GM23338 (cell line): ENCODE data around the gene PAPOLB. TPM values are rescaled to one million over a fixed set of nuclear protein-coding genes. Genes with fewer than 3 reads are reported as not detected.

Experiments
- ATAC-seq: fragments of 200-7000 bp; cut with Tn5 transposase; 3 replicates; pipeline ENCODE4 v1.9.1; 2020
- DNase-seq: peaks from one replicate; pipeline ENCODE4 v3.0.0-alpha.2; 2015; ENCODE audit warnings: low spot score
- H2AFZ ChIP-seq: fragments of 200-600 bp; sonication (generic); 2 replicates; pipeline ENCODE4 v1.8.0; 2016; ENCODE audit warnings: antibody characterized with exemption, mild to moderate bottlenecking, moderate library complexity
- H3F3A ChIP-seq: fragments of 200-600 bp; sonication (generic); replicated peaks from 2 replicates; pipeline ENCODE4 v1.8.0; 2017; ENCODE audit warnings: antibody characterized with exemption, mixed run types, low read depth
- H3K27ac ChIP-seq: fragments of 200-600 bp; sonication (generic); 2 replicates; pipeline ENCODE4 v1.6.1; 2016; ENCODE audit warnings: low read depth
- H3K27me3 ChIP-seq: fragments of 200-600 bp; sonication (generic); 2 replicates; pipeline ENCODE4 v1.8.0; 2016; ENCODE audit warnings: mild to moderate bottlenecking, mixed run types, moderate library complexity; ENCODE audit not compliant: insufficient read depth
- H3K36me3 ChIP-seq: fragments of 200-600 bp; sonication (generic); 2 replicates; pipeline ENCODE4 v1.8.0; 2016; ENCODE audit warnings: mild to moderate bottlenecking; ENCODE audit not compliant: insufficient read depth
- H3K4me1 ChIP-seq: fragments of 200-600 bp; sonication (generic); 2 replicates; pipeline ENCODE4 v1.8.0; 2016; ENCODE audit warnings: mild to moderate bottlenecking, moderate library complexity; ENCODE audit not compliant: insufficient read depth
- H3K4me2 ChIP-seq: fragments of 200-600 bp; sonication (generic); 2 replicates; pipeline ENCODE4 v1.7.1; 2017; ENCODE audit warnings: mixed run types
- H3K4me3 ChIP-seq: fragments of 200-600 bp; sonication (generic); 2 replicates; pipeline ENCODE4 v1.6.1; 2016; ENCODE audit warnings: mixed run types
- H3K79me2 ChIP-seq: fragments of 200-600 bp; sonication (generic); replicated peaks from 2 replicates; pipeline ENCODE4 v1.8.0; 2017; ENCODE audit warnings: mild to moderate bottlenecking; ENCODE audit not compliant: insufficient read depth
- H3K9me2 ChIP-seq: fragments of 200-600 bp; sonication (generic); 2 replicates; pipeline ENCODE4 v1.8.0; 2017; ENCODE audit not compliant: insufficient read depth
- H4K20me1 ChIP-seq: fragments of 200-600 bp; sonication (generic); replicated peaks from 2 replicates; pipeline ENCODE4 v1.8.0; 2017; ENCODE audit warnings: mild to moderate bottlenecking; ENCODE audit not compliant: insufficient read depth
- H3K27ac Mint-ChIP-seq: 2 replicates; pipeline ENCODE4 v1.8.0; 2020; ENCODE audit warnings: inconsistent platforms, mild to moderate bottlenecking, moderate library complexity, mixed read lengths
- H3K27me3 Mint-ChIP-seq: 3 replicates; pipeline ENCODE4 v1.8.0; 2022; ENCODE audit warnings: low read depth, mild to moderate bottlenecking, moderate library complexity, mixed read lengths, inconsistent platforms; ENCODE audit not compliant: insufficient read depth, poor library complexity
- H3K36me3 Mint-ChIP-seq: 3 replicates; pipeline ENCODE4 v1.8.0; 2021; ENCODE audit warnings: low read depth, mild to moderate bottlenecking, inconsistent platforms, moderate library complexity, mixed read lengths
- H3K4me1 Mint-ChIP-seq: 3 replicates; pipeline ENCODE4 v1.8.0; 2020; ENCODE audit warnings: mild to moderate bottlenecking, inconsistent platforms, mixed read lengths
- H3K4me3 Mint-ChIP-seq: 3 replicates; pipeline ENCODE4 v1.8.0; 2021; ENCODE audit warnings: moderate library complexity, mild to moderate bottlenecking, inconsistent platforms, mixed read lengths
- H3K9me3 Mint-ChIP-seq: 3 replicates; pipeline ENCODE4 v1.8.0; 2020; ENCODE audit warnings: moderate library complexity, mild to moderate bottlenecking, inconsistent platforms, mixed read lengths
- CREB1 ChIP-seq: fragments of 250-450 bp; sonication (Bioruptor Pico); IDR thresholded peaks from 2 replicates; pipeline ENCODE4 v1.5.0; 2020; ENCODE audit warnings: low read depth, mild to moderate bottlenecking, moderate library complexity
- CTCF ChIP-seq, 2 experiments: fragments of 200-600 bp in 1 of 2; sonication (generic) in 1 of 2; conservative IDR thresholded peaks; 2 replicates each; pipeline versions ENCODE4 v1.5.1 to v1.6.1; 2016 to 2017; ENCODE audit warnings: antibody characterized with exemption in 2 of 2, low read depth in 2 of 2, mild to moderate bottlenecking in 2 of 2, moderate library complexity in 1 of 2
- ETS1 ChIP-seq: IDR thresholded peaks from 2 replicates; pipeline ENCODE4 v1.6.1; 2016; ENCODE audit warnings: antibody characterized with exemption
- EZH2 ChIP-seq: fragments of 200-600 bp; sonication (generic); IDR thresholded peaks from one replicate; pipeline ENCODE4 v1.8.0; 2017; ENCODE audit warnings: antibody characterized with exemption, mild to moderate bottlenecking, low read depth; ENCODE audit not compliant: unreplicated experiment
- EZH2phosphoT487 ChIP-seq: fragments of 200-600 bp; sonication (generic); IDR thresholded peaks from one replicate; pipeline ENCODE4 v1.8.1; 2018; ENCODE audit warnings: antibody characterized with exemption; ENCODE audit not compliant: unreplicated experiment
- JUNB ChIP-seq: IDR thresholded peaks from one replicate; pipeline ENCODE4 v1.6.1; 2016; ENCODE audit warnings: antibody characterized with exemption; ENCODE audit not compliant: unreplicated experiment
- NANOG ChIP-seq: IDR thresholded peaks from 2 replicates; pipeline ENCODE4 v1.6.1; 2016; ENCODE audit warnings: antibody characterized with exemption, borderline replicate concordance
- POLR2AphosphoS5 ChIP-seq: IDR thresholded peaks from 2 replicates; pipeline ENCODE4 v1.6.1; 2016; ENCODE audit warnings: antibody characterized with exemption, low read depth
- REST ChIP-seq: IDR thresholded peaks from one replicate; pipeline ENCODE4 v1.6.1; 2018; ENCODE audit warnings: antibody characterized with exemption; ENCODE audit not compliant: unreplicated experiment
- STAT1 ChIP-seq: IDR thresholded peaks from one replicate; pipeline ENCODE4 v1.6.1; 2016; ENCODE audit warnings: antibody characterized with exemption; ENCODE audit not compliant: unreplicated experiment
- ZNF114 ChIP-seq: fragments of 250-450 bp; sonication (Bioruptor Pico); IDR thresholded peaks from 2 replicates; pipeline ENCODE4 v1.5.0; 2020; ENCODE audit warnings: mild to moderate bottlenecking, moderate library complexity
- ZNF331 ChIP-seq: fragments of 250-450 bp; sonication (Bioruptor Pico); IDR thresholded peaks from 2 replicates; pipeline ENCODE4 v1.5.0; 2020; ENCODE audit warnings: low read depth, mild to moderate bottlenecking, moderate library complexity
- polyA plus RNA-seq: library from polyadenylated mRNA; unstranded; fragments of >200 nt; fragmentation: Nextera tagmentation; extraction: Ambion mirVana; gene quantifications from 2 replicates; pipeline ENCODE4 v1.2.1, GENCODE V29; 2016
- total RNA-seq: library from RNA; depleted of rRNA; stranded (reverse); fragments of >200 nt; shearing (Covaris generic); gene quantifications from 2 replicates; pipeline ENCODE4 v1.2.3, GENCODE V29; 2014

Gene PAPOLB
- total and polyA plus RNA-seq, 2 experiments from 2014 or later = 0.08 to 0.42 TPM

- no peak overlapping the region for H3K27ac ChIP-seq
- H3K4me3 ChIP-seq = no peak overlapping the region
- H3K27me3 Mint-ChIP-seq = peaks cover 4% of the 10 kb centered on the region
- H3K4me3 Mint-ChIP-seq = no peak overlapping the region
- H2AFZ ChIP-seq = no peak overlapping the region
- H3K9me2 ChIP-seq = no peaks in the 10 kb centered on the region
- TF ChIP-seq JUNB (no peak), STAT1 (no peak), CTCF (conservative IDR thresholded peaks at IDR 0.05; ENCODE audit: low read depth in 2 of 2) (no peak), ETS1 (no peak), REST (no peak), ZNF331 (CRISPR knock-in tag) (no peak), EZH2phosphoT487 (no peak), POLR2AphosphoS5 (no peak), CREB1 (CRISPR knock-in tag) (no peak), EZH2 (no peak), NANOG (no peak), ZNF114 (CRISPR knock-in tag) (no peak)
- DNase-seq (no peak), ATAC-seq (no peak)
- H3K79me2 ChIP-seq = no peaks in the 10 kb centered on the region
- no peak overlapping the region for H3K27ac Mint-ChIP-seq
- H3K36me3 Mint-ChIP-seq = 0 out of 3 replicates have a peak, but pooled peaks cover under 1% of the 10 kb centered on the region
- no peak overlapping the region for H3K4me2 ChIP-seq
- peaks cover 10% of the 10 kb centered on the region for H3K9me3 Mint-ChIP-seq
- H3K4me1 Mint-ChIP-seq = no peaks in the 10 kb centered on the region
- peaks cover 9% of the 10 kb centered on the region; the same call in 1 of the 2 replicates for H3K27me3 ChIP-seq
- H3K4me1 ChIP-seq = no peaks in the 10 kb centered on the region
- H4K20me1 ChIP-seq = no peaks in the 10 kb centered on the region; the same call in 1 of the 2 replicates
- H3F3A ChIP-seq = no peaks in the 10 kb centered on the region
- H3K36me3 ChIP-seq = no peaks in the 10 kb centered on the region
These were observed 5.3 kb downstream of the PAPOLB start for GRCh38 chr7:4856336-4857057.
